SIG-M5 (cell line): ENCODE results near the gene MMP20.
A peak's percentile ranks its signal among the peaks of the same experiment; 100 is the strongest.

ENCODE experiments used
- DNase-seq: peaks from one replicate; lab custom pipeline; 2025; lab: John Stamatoyannopoulos, UW

Gene MMP20

GRCh38 chr11:102592131-102592530, 33.0 kb downstream of the MMP20 start:
- DNase-seq, result no peak

- no peak for DNase-seq
Observed at GRCh38 chr11:102591160-102591718, 33.9 kb downstream of the MMP20 start.

- DNase-seq, result no peak
Observed at GRCh38 chr11:102590276-102591049, 34.7 kb downstream of the MMP20 start.

DNA sequence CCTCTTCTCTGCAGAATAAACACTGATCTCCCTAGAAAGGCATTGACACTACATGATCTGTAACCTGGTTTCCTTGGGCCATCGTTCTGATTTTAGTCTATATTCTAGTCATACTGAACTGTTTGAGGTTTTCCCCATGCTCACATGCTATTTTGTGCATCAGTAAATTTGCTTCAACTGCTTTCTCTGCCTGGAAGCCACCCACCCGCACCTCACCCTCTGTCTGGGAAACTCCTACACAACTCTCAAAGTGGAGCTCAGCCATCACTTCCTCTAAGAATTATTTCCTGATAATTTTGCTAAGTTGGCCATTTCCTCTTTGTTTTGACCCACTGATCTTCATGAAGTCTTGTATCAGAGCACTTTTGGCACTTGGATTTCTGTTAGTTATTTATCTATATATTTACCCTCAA, 36.1 kb downstream of the MMP20 start:
- no peak for DNase-seq

DNA sequence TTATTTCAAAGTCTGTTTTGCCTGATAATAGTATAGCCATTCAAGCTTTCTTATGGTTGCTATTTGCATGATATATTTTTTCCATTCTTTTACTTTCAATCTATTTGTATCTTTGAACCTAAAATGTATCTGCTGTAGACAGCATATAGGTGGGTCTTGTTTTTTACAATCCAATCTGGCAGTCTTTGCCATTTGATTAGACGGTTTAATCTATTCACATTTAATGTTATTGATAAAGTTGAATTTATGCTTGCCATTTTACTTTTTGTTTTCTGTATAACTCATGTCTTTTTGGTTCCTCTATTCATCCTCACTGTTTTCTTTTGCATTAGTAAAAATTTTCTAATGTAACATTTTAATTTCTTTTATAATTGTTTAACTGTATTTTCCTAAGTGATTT, 37.4 kb downstream of the MMP20 start:
- DNase-seq, result no peak

DNA sequence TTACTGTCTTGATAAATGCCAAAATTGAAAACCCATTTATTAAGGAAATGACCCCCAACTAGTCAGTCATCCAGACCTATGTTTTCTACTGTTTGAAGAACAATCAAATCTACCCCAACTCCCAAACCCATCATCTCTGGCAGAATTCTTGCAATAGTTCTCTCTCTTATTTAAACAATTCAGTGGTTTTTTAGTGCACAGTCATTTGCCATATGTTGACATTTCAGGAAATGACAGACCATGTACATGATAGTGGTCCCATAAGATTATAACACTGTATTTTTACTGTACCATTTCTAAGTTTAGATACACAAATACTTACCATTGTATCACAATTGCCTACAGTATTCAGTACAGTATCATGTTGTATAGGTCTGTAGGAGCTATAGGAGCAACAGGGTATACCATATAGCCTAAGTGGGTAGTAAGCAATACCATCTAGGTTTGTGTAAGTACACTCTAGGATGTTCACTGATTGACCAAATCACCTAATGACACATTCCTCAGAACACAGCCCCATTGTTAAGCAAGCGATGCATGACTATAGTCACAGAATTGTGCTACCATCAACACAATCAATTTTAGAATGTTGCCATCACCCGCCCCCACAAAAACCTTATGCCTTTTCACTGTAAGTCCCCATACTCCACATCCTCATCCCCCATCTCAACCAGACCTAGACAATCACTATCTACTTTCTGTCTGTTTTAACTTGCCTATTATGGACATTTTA, 41.8 kb downstream of the MMP20 start:
- DNase-seq, result no peak

DNA sequence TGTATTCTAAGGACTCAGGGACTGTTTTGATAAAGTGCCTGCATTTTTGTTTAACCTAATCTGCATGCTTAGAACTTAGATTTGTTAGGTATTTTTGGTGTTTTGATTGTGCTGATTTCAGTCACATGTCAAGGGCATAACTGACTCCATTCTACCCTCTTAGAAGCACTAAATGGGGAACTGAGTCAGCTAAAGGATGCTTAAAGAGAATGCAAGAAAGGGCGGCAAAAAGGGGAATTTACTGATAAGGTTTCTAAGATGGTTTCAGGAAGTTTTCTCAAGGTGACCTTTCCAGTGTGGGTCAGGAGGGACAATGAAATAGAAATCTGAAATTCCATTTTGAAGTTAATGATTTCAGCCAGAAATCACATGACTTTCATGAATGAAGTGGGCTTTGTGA, 43.0 kb downstream of the MMP20 start:
- DNase-seq, result no peak

DNA sequence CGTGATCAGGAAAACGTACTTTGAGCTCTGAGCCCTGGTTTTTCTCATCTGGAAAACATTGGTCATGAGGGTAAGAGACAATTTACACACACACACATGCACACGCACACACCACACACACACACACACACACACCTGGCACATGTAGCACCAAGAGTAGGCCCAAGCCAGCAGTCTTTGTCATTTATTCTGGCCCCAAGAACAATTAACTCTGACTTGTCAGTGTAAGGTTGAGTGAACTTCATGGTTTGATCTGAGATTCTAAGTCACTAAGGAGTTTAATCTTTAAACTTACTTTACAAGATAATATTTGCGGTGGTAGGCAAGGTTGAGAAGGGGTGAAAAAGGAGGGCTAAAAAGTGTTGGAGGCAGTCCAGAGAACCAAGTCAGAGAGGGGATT, 44.1 kb downstream of the MMP20 start:
- no peak for DNase-seq

DNA sequence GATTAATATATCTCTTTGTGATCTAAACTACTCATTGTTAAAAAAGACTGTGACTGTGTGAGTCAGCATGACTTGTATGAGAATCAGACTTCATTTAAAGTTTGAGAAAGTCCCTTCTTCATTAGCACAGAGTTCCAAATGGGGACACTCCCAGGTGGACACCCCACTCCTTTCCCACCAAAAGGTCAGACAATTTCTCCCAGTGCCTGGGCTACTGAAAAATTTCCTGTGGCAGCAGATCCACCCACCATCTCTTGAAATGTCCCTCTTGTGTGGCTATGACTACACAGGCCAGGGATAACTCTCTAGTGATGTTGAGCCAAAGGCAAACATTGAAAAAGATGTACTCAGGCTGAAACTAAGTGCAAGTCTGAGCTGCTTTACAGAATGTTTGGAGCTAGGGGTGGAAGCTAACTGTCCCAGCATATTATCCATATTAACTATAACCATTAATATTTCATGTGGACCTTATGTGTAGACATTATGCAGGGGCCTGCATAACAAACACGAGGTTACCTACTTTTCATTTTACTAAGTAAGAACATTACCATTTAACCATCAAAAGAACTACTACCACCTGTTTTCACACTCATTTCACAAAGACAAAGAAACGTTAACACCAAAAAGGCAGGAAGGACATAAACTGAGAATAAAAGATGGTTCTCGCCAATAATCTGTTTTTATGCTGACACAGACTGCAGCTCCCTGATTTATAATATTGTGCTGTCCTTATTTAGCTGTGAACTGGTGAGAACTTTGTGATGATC, 44.8 kb downstream of the MMP20 start:
- DNase-seq, result no peak

- no peak for DNase-seq
Observed at GRCh38 chr11:102577723-102578122, 47.4 kb downstream of the MMP20 start.

DNA sequence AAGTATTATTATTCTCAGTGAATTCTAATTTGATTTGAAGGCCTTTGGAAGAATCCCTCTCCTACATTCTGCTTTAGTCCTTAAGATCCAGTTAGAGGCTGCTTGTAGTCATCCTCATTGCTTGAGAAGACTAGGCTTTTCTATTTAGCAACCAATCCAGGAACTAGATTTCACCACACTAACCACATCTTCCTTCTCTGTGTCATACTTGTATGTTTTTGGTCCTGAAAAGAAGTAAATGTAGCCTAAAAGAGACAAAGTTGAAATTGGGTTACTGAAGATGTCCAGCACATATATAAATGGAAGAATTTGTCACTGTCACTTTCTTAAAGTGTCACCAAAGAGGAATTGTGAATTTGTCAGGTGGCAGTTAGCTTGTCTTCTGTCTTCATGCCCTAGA, 48.0 kb downstream of the MMP20 start:
- peak; percentile 68 for DNase-seq

DNA sequence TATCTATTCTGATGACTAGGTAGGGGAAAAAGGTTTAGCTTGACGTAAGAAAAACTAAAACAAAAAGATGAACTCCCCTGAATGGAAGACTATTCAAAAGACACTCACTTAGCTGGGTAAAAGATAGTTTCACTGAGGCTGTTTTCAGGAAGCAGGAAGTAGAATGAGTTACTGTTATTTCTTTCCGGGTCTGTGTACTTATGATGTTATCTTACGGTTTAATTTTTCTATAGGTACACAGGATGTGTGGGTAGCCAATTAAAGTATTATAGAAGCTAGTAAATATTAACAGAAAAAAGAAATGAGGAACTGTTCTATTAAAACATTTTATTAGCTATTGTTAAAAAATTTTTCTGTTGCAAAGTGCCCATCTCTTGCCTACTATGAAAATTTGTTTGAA, 48.8 kb downstream of the MMP20 start:
- no peak for DNase-seq

- no peak for DNase-seq
Observed at GRCh38 chr11:102575012-102575411, 50.1 kb downstream of the MMP20 start.

- no peak for DNase-seq
Observed at GRCh38 chr11:102573851-102574250, 51.3 kb downstream of the MMP20 start.

DNA sequence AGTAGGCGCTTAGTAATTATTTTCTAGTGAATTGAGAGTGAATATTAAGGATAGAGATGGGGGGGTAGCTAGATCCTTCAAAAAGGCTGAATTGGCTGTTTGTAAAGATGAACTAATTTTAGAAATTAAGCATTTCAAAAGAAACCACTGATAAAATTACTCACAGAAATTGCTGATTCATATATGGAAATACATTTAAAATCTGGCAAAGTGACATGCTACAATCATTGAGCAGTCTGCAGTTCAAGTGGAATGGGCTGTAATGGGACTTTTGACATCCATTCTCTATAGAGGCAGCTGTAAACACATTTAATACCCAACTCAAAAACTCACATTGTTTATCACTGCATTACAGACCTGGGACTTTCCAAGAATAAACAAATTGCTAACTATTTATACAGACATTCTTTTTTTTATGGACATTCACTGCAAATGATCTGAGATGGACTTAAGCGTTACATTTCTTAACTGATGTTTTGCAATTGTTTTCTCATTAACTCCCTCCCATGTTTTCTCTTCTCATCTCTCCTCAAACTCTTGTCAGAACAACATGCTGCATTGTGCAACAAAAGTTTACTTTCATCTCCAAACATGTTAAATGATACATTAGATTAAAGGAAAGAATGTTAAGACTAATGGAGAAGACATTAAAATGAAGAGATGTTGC, 52.4 kb downstream of the MMP20 start:
- no peak for DNase-seq

- DNase-seq, result no peak
Observed at GRCh38 chr11:102568851-102569250, 56.3 kb downstream of the MMP20 start.

- DNase-seq, result no peak
Observed at GRCh38 chr11:102566112-102566511, 59.0 kb downstream of the MMP20 start.

DNA sequence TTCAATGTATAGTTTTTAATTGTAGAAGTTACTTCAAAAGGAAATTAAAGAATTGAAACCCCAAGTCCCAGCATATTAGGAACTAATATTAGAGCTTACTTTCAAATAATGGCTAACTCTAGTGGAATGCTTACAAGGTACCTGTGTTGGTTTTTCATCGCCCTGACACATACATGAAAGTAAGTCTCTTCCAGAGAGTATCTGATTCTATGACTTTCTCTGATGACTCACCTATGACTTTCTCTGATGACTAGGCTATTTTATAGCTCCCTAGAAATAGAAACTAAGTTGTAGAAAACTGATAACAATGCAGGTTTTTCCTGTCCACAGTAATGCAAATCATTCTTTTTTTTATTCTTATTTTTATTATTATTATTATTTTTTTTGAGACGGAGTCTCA, 61.0 kb downstream of the MMP20 start:
- DNase-seq, result no peak

DNA sequence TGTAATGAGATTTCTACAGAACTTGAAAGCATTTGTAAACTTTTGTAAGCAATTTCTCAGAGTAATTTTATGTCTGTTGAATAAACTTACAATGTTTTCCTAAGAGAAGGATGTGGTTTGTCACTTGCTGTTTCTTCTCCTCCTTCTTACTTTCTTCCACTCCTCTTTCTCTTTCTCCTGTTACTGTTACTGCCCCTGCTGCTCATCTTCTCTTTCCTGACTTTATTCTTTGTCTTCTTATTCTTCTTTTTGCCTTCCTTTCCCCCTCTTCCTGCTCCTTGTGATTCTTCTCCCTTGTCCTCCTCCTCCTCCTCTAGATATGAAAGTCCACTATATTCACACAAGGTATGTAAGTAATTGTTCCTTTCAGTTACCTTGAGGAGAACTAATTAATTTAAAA, 63.5 kb downstream of the MMP20 start:
- DNase-seq, result no peak

DNA sequence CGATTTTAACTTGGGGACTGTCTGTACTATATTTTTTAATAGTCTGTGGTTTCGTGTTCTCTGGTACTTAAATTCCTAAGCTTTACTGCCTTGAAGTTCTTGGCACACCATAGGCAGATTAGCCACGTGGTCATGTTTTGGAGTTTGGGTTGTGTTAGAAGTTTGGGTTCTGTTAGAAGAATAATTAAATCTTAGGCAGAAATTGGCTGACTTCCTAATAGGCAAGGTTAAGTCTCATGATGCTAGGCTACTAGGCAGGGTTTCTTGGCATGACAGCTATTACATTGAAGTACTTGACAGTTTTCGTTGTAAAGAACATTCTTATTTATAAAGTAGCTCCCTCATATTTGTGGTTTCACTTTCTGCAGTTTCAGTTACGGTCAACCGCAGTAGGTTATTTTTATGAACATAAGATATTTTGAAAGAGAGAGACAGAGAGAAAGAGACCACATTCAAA, 64.5 kb downstream of the MMP20 start:
- DNase-seq, result peak; percentile 28

DNA sequence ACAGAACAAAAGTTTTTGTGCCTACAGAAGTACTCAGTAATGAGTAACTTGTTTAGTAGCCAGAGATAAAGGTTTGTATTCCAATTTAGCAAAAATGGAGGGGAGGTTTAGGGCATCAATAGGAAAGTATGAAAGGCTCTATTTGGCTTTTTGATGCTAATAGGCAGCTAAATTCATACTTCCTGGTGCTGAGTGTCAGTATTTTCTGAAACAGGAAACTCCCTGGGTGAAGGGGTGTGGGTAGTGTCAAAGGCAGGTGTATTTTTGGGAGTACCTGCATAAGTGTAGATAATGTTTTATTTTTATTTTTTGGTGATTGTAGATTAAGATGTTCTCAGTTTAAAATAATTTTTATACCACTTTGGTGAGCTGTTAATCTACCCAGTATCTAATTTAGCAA, 65.3 kb downstream of the MMP20 start:
- no peak for DNase-seq

DNA sequence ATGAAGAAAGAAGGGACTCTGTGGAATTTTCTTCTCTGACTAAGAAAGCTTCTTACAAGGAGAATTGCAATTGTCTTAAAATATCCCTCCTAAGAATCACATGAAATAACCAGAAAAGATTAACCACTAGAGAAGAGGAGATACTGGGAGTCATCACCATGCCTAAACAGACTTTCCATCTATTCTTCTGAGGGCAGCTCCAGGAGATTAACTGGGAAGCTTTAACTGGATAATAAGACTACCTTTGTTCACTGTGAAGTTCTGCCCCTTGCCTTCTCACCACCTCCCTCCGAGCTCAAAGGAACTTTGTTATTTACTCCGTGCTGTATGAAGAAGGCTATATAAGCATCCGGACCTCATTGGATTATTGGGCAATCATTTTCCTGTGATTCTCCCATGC, 70.0 kb downstream of the MMP20 start:
- DNase-seq, result no peak
